ENCODE measurements around the gene MTERF1.

MTERF1 gene

DNA sequence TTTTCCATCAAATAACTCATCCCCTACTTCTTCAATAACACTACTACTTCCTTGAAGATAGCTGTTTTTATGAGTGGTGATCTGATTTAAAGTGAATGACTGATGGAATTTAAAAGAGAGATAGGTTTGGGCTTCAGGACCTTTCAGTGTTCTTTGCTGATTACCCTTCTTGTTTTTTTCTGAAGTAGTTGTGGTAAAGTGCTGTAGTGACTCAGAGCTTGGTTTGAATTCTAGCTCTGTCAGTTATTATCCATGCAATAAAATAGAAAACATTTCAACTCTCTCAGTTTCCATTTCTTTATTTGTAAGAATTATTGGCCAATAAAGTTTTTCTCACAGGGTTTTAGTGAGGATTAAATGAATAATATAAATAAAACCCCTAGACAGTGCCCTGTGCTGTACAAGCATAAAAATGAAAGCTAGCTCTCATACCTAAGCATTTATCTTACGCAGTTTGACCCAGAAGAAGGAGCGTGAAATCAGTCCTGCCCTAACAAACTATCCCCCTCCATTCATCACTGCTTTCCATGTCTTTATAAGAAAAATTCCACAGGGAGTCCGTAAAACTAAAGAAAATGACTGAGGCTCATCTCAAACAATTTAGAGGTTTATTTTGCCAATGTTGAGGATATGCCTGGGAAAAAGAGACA is 35.0 kb upstream of the MTERF1 start:
- TF ChIP-seq, protein P1, sequence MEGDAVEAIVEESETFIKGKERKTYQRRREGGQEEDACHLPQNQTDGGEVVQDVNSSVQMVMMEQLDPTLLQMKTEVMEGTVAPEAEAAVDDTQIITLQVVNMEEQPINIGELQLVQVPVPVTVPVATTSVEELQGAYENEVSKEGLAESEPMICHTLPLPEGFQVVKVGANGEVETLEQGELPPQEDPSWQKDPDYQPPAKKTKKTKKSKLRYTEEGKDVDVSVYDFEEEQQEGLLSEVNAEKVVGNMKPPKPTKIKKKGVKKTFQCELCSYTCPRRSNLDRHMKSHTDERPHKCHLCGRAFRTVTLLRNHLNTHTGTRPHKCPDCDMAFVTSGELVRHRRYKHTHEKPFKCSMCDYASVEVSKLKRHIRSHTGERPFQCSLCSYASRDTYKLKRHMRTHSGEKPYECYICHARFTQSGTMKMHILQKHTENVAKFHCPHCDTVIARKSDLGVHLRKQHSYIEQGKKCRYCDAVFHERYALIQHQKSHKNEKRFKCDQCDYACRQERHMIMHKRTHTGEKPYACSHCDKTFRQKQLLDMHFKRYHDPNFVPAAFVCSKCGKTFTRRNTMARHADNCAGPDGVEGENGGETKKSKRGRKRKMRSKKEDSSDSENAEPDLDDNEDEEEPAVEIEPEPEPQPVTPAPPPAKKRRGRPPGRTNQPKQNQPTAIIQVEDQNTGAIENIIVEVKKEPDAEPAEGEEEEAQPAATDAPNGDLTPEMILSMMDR (conservative IDR thresholded peaks at IDR 0.05; ENCODE audit: low read depth, low read length): no peak
- H3K4me3 ChIP-seq (ENCODE audit: low read length): no peak overlapping the region
- DNase-seq (ENCODE audit: low read depth): no peak

DNA sequence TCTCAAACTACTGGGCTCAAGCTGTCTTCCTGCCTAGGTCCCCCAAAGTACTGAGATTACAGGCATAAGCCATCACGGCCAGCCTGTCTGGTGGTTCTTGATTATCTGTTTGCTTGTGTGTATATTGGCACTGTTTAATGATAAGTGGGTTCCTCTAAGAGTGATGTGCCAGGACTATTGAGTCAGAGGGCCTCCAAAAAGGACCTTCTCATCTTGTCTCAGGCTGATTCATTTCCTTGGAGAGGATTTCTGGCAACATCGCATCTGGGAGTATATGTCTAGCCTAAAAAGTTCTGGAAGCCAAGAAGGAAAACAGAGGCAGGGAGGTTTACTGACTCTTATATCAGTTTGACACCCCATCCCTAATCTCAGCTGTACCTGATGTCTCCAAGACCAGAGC is 33.1 kb upstream of the MTERF1 start:
- no peak for DNase-seq (ENCODE audit: low read depth)
- TF ChIP-seq, protein P1 (conservative IDR thresholded peaks at IDR 0.05; ENCODE audit: low read depth, low read length): no peak
- no peak overlapping the region for H3K4me3 ChIP-seq (ENCODE audit: low read length)

DNA sequence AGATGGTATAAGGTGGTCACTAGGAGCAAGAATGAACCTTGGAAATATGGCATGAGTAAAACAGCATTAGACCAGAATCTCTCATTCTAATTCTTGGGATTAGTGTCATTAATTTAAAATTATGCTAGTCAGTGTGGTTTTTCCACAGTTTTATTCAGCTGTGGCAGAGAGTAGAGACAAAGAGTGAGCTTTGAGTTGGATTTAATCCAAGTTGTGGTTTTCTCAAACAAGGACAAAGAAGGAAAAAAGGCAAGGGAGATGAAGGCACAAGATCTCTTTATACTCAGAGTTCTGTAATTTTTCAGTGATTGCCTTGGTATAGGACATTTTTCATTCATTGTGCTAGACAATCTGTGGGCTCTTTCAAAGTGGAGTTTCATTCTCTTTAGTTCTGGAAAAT is 32.0 kb upstream of the MTERF1 start:
- peak; percentile 44 for DNase-seq (ENCODE audit: low read depth)
- no peak overlapping the region for H3K4me3 ChIP-seq (ENCODE audit: low read length)
- TF ChIP-seq, protein P1 (conservative IDR thresholded peaks at IDR 0.05; ENCODE audit: low read depth, low read length): no peak

DNA sequence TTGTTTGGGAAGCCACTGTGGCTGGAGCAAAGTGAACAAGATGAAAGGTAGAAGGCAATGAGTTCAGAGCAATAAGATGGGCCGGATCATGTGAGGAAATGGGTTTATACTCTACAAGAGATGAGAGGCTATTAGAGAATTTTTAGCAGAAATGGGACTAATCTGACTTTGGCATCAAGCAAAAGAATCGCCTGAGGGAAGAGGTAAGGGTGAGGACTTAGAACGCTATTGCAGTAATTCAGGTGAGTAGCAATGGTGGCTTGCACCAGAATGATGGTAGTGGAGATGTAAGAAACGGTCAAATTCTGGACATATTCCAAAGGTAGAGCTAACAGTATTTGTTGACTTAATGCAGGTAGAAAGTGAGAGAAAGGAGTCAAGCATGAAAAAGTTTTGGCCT is 30.6 kb upstream of the MTERF1 start:
- TF ChIP-seq, protein P1 (conservative IDR thresholded peaks at IDR 0.05; ENCODE audit: low read depth, low read length): no peak
- no peak overlapping the region for H3K4me3 ChIP-seq (ENCODE audit: low read length)
- DNase-seq (ENCODE audit: low read depth): no peak

DNA sequence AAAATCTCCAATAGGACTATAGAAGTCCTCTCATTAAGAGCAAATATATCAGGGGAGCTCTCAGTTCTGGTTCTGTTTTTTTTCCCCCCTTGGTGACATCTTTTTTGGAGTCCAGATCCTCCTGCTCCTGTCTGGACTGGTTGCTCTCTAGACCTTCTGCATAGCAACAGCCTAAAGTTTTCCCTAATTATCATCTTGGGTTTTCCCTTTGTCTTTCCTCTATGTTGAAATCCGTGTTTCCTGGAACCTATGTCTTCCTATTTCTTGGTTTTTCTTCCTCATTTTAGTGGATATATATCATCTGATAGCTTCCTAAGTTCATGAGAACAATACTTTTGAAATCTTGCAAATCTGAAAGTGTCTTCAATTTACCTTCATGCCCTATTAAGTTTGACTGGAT is 29.7 kb upstream of the MTERF1 start:
- H3K4me3 ChIP-seq (ENCODE audit: low read length): no peak overlapping the region
- DNase-seq (ENCODE audit: low read depth): no peak
- TF ChIP-seq, protein P1 (conservative IDR thresholded peaks at IDR 0.05; ENCODE audit: low read depth, low read length): no peak

DNA sequence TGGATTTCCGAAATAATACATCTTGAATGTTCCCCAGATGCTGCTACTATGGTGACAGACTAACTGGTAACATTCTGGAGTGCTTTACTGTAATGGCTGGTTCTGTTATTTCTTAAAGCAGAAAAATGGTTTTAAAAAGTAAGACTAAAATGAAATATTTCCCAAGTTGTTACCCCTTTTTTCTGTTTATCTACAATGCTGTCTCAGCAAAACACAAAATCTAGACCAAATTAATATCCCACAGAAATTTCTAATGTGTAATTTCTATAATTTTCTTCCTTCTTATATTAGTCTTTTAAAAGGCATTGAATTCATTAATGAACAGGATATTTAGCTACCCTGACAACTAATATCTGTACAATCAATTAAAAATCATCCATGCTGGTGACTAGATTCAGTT is 19.1 kb upstream of the MTERF1 start:
- DNase-seq (ENCODE audit: low read depth): no peak
- TF ChIP-seq, protein P1 (conservative IDR thresholded peaks at IDR 0.05; ENCODE audit: low read depth, low read length): no peak
- no peak overlapping the region for H3K4me3 ChIP-seq (ENCODE audit: low read length)

DNA sequence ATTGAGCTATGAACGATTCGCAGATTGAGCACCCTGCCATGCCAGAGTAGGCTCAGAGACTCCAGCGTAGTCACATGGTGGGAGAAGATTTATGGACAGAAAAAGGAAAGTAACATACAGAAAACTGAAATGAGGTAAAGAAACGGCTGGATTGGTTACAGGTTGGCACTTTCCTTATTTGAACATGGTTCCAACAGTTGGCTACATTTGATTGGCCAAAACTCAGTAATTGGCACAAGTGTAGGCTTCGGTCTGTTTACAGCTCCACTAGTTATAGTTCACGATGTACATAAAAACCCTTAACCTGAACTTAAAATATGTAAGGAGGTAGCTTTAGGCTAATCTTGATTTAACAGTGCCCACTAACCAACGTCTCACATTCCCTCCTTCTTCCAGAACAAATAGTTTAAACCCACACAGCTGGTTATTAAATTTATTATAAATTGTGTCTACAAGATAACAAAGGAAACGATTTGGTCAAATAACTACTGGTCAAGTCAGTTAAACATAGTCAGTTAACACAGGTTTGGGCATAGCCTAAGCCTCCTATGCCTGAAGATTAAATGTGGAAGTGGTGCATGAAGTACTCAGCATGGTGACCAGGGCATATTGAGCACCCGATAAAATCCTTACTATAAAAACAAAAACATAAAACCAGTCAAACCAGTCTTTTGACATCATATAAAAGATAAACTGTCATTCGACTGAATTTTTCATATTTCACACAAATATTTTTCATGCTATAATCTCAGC is 17.9 kb upstream of the MTERF1 start:
- TF ChIP-seq, protein P1 (conservative IDR thresholded peaks at IDR 0.05; ENCODE audit: low read depth, low read length): no peak
- DNase-seq (ENCODE audit: low read depth): no peak

More for the DNA sequence above, 17.9 kb upstream of the MTERF1 start:
- H3K4me3 ChIP-seq (ENCODE audit: low read length): no peak overlapping the region

All from retinal pigment epithelial cell (primary cell).